Calu3 (cell line): ENCODE measurements around the gene SLC38A8. TPM values are rescaled to one million over a fixed set of nuclear protein-coding genes. Genes with fewer than 3 reads are reported as not detected.

Experiments used
- BruUV-seq: library from RNA; stranded (reverse); fragments of 400-500 nt; replicated peaks from 2 replicates; lab custom pipeline; 2021; lab: Mats Ljungman, UMichigan
- CTCF ChIA-PET: fragments of 300-600 bp; sonication (Branson Sonifier 250); formaldehyde crosslinking; loops from one replicate; lab custom pipeline; 2022; ENCODE audit warnings: antibody characterized with exemption; lab: Charles Lee
- DNase-seq: peaks from one replicate; pipeline ENCODE4 v3.0.0; 2022
- H3K27ac Mint-ChIP-seq: one replicate; pipeline ENCODE4 v1.8.0; 2022; ENCODE audit warnings: mixed read lengths; ENCODE audit not compliant: unreplicated experiment
- H3K27me3 Mint-ChIP-seq: one replicate; pipeline ENCODE4 v1.8.0; 2022; ENCODE audit warnings: mixed read lengths; ENCODE audit not compliant: unreplicated experiment
- H3K36me3 Mint-ChIP-seq: one replicate; pipeline ENCODE4 v1.8.0; 2022; ENCODE audit warnings: mild to moderate bottlenecking, moderate library complexity, mixed read lengths; ENCODE audit not compliant: insufficient read depth, unreplicated experiment
- H3K4me1 Mint-ChIP-seq: one replicate; pipeline ENCODE4 v1.8.0; 2022; ENCODE audit warnings: mild to moderate bottlenecking, low read depth, mixed read lengths; ENCODE audit not compliant: unreplicated experiment
- H3K4me3 Mint-ChIP-seq: one replicate; pipeline ENCODE4 v1.8.0; 2022; ENCODE audit warnings: mild to moderate bottlenecking, low read depth, moderate library complexity, mixed read lengths; ENCODE audit not compliant: unreplicated experiment
- H3K9me3 Mint-ChIP-seq: one replicate; pipeline ENCODE4 v1.8.0; 2022; ENCODE audit warnings: low read depth, mixed read lengths; ENCODE audit not compliant: unreplicated experiment
- intact Hi-C: fragments of 100-400 bp; cut with micrococcal nuclease; formaldehyde crosslinking; loops from one replicate; pipeline ENCODE4 v1.10.0; 2022; ENCODE audit not compliant: unreplicated experiment
- total RNA-seq: library from RNA; stranded (reverse); gene quantifications from 2 replicates; pipeline ENCODE4 v1.2.3, GENCODE V29; 2022
- TF ChIP-seq, protein P1 (sequence below): fragments of 200-600 bp; IDR thresholded peaks from one replicate; pipeline ENCODE4 v1.8.0; 2022; ENCODE audit warnings: antibody characterized with exemption; ENCODE audit not compliant: unreplicated experiment

Gene SLC38A8
- total RNA-seq, 1 experiment from 2014 or later: not detected

DNA sequence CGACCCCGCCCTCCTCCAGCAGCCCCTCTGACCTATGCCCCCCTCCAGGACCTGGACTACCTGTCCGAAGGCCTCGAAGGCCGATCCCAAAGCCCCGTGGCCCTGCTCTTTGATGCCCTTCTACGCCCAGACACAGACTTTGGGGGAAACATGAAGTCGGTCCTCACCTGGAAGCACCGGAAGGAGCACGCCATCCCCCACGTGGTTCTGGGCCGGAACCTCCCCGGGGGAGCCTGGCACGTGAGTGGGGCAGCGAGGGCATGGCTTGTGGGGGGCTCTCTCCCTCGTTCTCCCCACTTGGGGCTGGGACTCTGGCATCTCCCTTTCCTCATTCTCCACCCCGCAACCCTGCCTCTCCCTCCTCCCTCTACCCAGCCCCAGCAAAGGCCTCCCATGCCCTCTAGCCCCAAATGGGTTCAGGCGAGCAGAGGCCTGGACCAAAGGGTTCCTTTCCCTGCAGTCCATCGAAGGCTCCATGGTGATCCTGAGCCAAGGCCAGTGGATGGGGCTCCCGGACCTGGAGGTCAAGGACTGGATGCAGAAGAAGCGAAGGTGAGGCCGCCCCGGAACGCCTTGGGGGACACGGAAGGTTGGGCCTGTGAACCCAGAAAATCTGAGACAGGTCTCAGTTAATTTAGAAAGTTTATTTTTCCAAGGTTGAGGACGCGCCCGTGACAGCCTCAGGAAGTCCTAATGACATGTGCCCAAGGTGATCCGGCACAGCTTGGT, 81.9 kb downstream of the SLC38A8 start:
- H3K36me3 Mint-ChIP-seq: peaks cover 42% of the 10 kb centered on the region
- no peak overlapping the region for H3K27ac Mint-ChIP-seq
- CTCF ChIA-PET: no interaction called here
- BruUV-seq: no TSS peak
- H3K27me3 Mint-ChIP-seq: no peaks in the 10 kb centered on the region
- no peaks in the 10 kb centered on the region for H3K9me3 Mint-ChIP-seq
- H3K4me3 Mint-ChIP-seq: no peak overlapping the region
- intact Hi-C loops: no loop called here
- no peak for DNase-seq
- H3K4me1 Mint-ChIP-seq: no peaks in the 10 kb centered on the region
- TF ChIP-seq, protein P1, sequence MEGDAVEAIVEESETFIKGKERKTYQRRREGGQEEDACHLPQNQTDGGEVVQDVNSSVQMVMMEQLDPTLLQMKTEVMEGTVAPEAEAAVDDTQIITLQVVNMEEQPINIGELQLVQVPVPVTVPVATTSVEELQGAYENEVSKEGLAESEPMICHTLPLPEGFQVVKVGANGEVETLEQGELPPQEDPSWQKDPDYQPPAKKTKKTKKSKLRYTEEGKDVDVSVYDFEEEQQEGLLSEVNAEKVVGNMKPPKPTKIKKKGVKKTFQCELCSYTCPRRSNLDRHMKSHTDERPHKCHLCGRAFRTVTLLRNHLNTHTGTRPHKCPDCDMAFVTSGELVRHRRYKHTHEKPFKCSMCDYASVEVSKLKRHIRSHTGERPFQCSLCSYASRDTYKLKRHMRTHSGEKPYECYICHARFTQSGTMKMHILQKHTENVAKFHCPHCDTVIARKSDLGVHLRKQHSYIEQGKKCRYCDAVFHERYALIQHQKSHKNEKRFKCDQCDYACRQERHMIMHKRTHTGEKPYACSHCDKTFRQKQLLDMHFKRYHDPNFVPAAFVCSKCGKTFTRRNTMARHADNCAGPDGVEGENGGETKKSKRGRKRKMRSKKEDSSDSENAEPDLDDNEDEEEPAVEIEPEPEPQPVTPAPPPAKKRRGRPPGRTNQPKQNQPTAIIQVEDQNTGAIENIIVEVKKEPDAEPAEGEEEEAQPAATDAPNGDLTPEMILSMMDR: no peak

Other genes starting within 250 kb of the SLC38A8 start
- 216 and 217 TPM in 2 replicates for gene HSBP1, start 234.8 kb downstream of the SLC38A8 start, total RNA-seq
- 10.3 and 11.0 TPM in 2 replicates for gene MLYCD, start 143.7 kb downstream of the SLC38A8 start, total RNA-seq
- gene OSGIN1, start 89.6 kb downstream of the SLC38A8 start, total RNA-seq: 13.9 and 15.6 TPM in 2 replicates
- gene NECAB2, start 74.6 kb downstream of the SLC38A8 start, total RNA-seq: 0.28 and 1.2 TPM in 2 replicates
- gene MBTPS1, start 74.1 kb upstream of the SLC38A8 start, total RNA-seq: 116 and 130 TPM in 2 replicates
- 20.8 and 23.0 TPM in 2 replicates for gene HSDL1, start 102.4 kb upstream of the SLC38A8 start, total RNA-seq
- 0.32 TPM in 1 of 2 replicates, not detected in the other for gene DNAAF1, start 102.5 kb upstream of the SLC38A8 start, total RNA-seq
- 77.4 and 78.5 TPM in 2 replicates for gene TAF1C, start 144.3 kb upstream of the SLC38A8 start, total RNA-seq
- gene ADAD2, start 148.4 kb upstream of the SLC38A8 start, total RNA-seq: not detected in 2 replicates
- gene KCNG4, start 197.2 kb upstream of the SLC38A8 start, total RNA-seq: not detected in 2 replicates